Epithelial cell of esophagus (primary cell): ENCODE results near the gene CYP26B1.
A peak's percentile ranks its signal among the peaks of the same experiment; 100 is the strongest.

ENCODE experiments used
- DNase-seq: peaks from one replicate; pipeline ENCODE4 v3.0.0; 2010; ENCODE audit warnings: low read depth
- H3K4me3 ChIP-seq: 2 replicates; pipeline ENCODE4 v1.5.1; 2011; ENCODE audit warnings: mild to moderate bottlenecking, low read length, control low read depth
- CTCF ChIP-seq: IDR thresholded peaks from 2 replicates; pipeline ENCODE4 v1.5.1; 2011; ENCODE audit warnings: low read depth, mild to moderate bottlenecking, low read length, control low read depth, inconsistent platforms; ENCODE audit not compliant: insufficient read depth; ENCODE audit errors: missing control alignments

CYP26B1 gene

GRCh38 chr2:72166279-72166678 lies 18.6 kb upstream of the CYP26B1 start:
- DNase-seq = no peak
- no peak overlapping the region for H3K4me3 ChIP-seq
- TF ChIP-seq CTCF = no peak

- no peak overlapping the region for H3K4me3 ChIP-seq
- DNase-seq = peak; percentile 79
- TF ChIP-seq CTCF = no peak
Observed at GRCh38 chr2:72165792-72166191, 18.1 kb upstream of the CYP26B1 start.

- no peak overlapping the region for H3K4me3 ChIP-seq
- no peak for TF ChIP-seq CTCF
- no peak for DNase-seq
Observed at GRCh38 chr2:72162574-72162973, 14.9 kb upstream of the CYP26B1 start.

- no peak overlapping the region for H3K4me3 ChIP-seq
- TF ChIP-seq CTCF = no peak
- DNase-seq = no peak
Observed at GRCh38 chr2:72159211-72159993, 11.7 kb upstream of the CYP26B1 start.

- no peak for DNase-seq
- TF ChIP-seq CTCF = no peak
- H3K4me3 ChIP-seq = no peak overlapping the region
Observed at GRCh38 chr2:72157871-72158771, 10.5 kb upstream of the CYP26B1 start.

- H3K4me3 ChIP-seq = no peak overlapping the region
- no peak for TF ChIP-seq CTCF
- no peak for DNase-seq
Observed at GRCh38 chr2:72156872-72157271, 9.2 kb upstream of the CYP26B1 start.
